H1 (cell line): Measurements from ENCODE around the gene STEAP3.

Experiments
- BRCA1 ChIP-seq: IDR thresholded peaks from 2 replicates; pipeline ENCODE4 v1.6.1; 2012; ENCODE audit warnings: low read depth, low read length, improper control_type of control experiment
- EZH2 ChIP-seq: fragments of 200-600 bp; sonication (generic); IDR thresholded peaks from 2 replicates; pipeline ENCODE4 v1.7.1; 2012; ENCODE audit warnings: low read depth, mild to moderate bottlenecking, moderate library complexity, low read length, inconsistent platforms; ENCODE audit not compliant: severe bottlenecking
- KDM5A ChIP-seq: fragments of 200-600 bp; IDR thresholded peaks from 2 replicates; pipeline ENCODE4 v1.7.1; 2012; ENCODE audit warnings: mild to moderate bottlenecking, low read length, inconsistent platforms, mixed read lengths
- NRF1 ChIP-seq: IDR thresholded peaks from 2 replicates; pipeline ENCODE4 v1.6.1; 2011; ENCODE audit warnings: mild to moderate bottlenecking, low read depth, low read length, improper control_type of control experiment
- POLR2A ChIP-seq, 2 experiments: IDR thresholded peaks; 1 replicate in 1 of 2; 2 replicates in 1 of 2; pipeline ENCODE4 v1.6.1; 2011; ENCODE audit warnings: low read depth in 2 of 2, low read length in 2 of 2, mild to moderate bottlenecking in 2 of 2; ENCODE audit errors: control extremely low read depth in 1 of 2
- RAD21 ChIP-seq, 2 experiments: IDR thresholded peaks in 1 of 2; conservative IDR thresholded peaks in 1 of 2; 2 replicates each; pipeline ENCODE4 v1.6.1; 2011; ENCODE audit warnings: low read depth in 2 of 2, low read length in 2 of 2, improper control_type of control experiment in 1 of 2, inconsistent platforms in 1 of 2, mild to moderate bottlenecking in 1 of 2, moderate library complexity in 1 of 2
- SP2 ChIP-seq: IDR thresholded peaks from 2 replicates; pipeline ENCODE4 v1.6.1; 2012; ENCODE audit warnings: mild to moderate bottlenecking, low read length, inconsistent platforms
- TCF12 ChIP-seq: IDR thresholded peaks from 2 replicates; pipeline ENCODE4 v1.6.1; 2011; ENCODE audit warnings: low read depth, mild to moderate bottlenecking, low read length

DNA sequence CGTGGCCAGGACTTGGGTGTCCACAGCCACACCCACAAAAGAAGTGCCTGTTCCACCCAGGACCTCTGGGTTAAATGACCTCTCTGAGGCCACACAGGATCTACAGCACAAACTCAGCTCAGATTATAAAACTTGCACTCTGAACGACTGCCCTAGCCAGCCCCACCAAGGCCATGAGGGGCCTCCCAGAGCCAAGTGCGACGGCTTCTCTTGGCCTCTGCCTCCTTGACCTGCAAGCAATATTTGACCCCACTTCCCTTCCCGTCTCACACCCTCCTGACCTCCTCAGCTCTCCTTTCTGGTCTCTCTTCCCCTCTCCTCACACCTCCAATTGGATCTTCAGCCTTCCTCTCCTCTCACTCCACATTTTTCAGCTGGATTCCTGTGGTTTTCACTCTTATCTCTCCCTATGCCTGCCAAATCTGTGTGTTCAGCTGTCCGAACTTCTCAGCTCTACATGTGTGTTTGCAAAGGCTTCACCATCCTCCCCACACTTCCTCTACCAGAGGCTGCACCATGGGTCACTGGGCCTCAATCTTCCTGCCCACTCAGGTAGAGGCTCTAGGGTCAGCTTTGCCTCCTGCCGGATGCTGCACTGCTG, 25.3 kb upstream of the STEAP3 start:
- TF ChIP-seq TCF12: no peak
- TF ChIP-seq BRCA1: no peak
- no peak for TF ChIP-seq NRF1
- no peak for TF ChIP-seq SP2
- TF ChIP-seq RAD21 (IDR thresholded peaks at IDR 0.05 in 1 of 2, conservative IDR thresholded peaks at IDR 0.05 in 1 of 2; ENCODE audit: low read depth in 2 of 2, low read length in 2 of 2): no peak
- no peak for TF ChIP-seq POLR2A (IDR thresholded peaks at IDR 0.05; ENCODE audit: control extremely low read depth in 1 of 2, low read depth in 2 of 2, low read length in 2 of 2)
- TF ChIP-seq EZH2: no peak
- no peak for TF ChIP-seq KDM5A
